LNCAP (cell line): ENCODE measurements around the gene RNF224.

Experiments
- CTCF ChIP-seq: fragments of 450-650 bp; IDR thresholded peaks from 2 replicates; pipeline ENCODE4 v1.5.1; 2017; ENCODE audit warnings: mild to moderate bottlenecking

Gene RNF224

DNA sequence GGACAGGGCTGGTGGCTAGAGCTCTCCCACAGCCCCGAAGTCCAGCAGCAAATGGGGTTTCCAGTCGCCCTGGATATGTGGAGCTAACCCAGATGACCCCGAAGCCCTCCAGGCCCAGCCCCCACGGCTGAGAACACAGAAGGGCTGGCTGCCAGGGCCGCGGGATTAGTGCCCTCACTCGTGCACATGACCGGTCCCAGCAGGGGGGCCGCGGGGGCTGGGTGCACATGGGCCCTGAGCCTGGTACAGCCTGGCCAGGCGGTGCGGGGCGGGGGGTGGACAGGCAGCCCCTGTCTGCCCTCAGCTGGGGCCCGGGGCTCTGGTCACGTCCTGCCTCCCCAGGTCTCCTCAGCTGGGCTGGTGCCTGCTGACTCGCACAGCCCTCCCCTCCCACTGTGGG is 32.9 kb upstream of the RNF224 start:
- no peak for TF ChIP-seq CTCF

DNA sequence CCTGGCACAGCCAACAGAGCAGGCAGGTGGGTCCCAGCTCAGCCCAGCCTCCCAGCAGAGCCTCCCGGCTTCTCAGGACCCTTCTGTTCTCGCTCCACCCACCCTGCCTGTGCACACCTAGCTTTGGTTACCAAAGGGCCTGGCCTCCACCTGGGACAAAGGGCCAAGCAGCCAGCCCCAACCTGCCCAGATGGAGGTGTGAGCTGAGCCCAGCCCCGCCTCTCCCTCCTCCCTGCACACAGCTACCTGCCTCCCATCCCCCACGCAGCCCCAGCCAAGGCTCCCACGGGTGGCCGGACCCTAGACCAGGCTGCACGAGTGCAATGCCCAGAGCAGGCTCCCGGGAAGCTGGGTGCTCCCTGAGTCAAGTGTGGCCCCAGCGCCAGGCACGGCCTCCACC is 32.4 kb upstream of the RNF224 start:
- TF ChIP-seq CTCF: no peak

DNA sequence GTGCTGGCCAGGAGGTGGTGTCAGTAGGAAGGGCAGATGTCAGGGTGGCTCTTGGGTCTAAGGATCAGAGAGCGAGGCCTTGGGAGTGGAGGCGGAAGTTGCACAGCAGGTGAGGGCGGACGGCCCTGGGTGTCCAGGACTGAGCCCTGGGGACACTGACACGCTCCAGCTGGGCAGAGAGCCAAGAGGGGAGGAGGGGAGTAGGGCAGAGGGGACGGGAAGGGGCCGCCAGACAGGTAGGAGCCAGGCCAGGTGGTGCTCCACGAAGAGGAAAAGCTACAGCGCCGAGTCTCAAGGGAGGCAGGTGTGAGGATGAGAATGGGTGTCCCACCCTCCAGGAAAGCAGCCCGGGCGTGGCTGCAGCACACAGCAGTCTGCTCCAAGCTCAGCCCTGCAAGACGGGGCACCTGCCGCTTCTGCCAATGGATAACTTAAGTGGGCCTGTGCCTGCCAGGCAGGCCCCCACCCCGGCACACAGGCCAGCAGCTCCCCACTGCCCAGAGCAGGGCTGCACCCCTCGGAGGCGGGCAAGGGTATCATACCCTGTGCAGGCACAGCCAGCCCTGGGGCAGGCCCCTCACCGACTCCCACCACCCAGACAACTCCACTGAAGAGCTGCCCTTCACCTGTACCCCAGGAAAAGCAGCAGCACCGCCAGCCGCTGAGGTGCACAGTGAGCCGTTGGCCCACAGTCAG is 31.6 kb upstream of the RNF224 start:
- no peak for TF ChIP-seq CTCF

DNA sequence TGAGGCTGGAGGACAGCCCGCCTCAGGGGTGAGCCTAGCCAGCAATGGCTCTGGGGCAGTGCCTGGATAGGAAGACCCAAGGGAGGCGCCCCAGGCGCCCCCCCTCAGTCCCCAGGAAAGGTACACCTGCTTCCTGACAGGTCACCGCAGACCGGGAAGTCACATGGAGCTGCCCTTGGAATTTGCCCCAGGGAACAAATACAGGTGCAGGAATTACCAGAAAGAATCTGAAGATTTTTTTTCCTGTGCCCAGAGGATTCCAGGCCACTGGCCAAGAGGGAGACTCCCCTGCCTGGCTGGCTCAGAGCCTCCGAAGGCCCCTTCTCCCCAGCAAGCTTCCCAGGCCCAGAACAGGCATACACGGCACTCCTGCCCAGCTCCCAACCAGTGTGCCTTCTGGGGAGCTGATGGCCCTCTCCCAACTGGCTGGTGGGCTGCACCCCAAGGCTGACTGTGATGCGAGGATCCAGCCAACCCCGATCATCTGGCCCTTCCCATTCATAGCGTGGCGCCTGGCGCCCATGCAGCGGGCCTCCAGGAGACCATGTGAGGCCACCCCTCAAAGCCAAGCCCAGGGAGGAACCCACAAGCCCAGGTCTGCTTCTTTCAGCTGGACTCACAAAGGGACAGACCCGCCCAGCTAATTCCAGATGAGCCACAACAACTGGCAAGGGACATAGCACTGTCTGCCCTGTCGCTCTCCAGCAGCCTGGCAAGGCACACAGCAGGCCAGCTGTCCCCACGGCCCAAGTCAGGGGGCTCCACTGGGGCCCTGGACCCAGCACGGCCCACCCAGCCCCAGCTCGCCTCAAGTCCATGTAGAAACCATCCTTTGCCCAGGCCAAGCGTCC is 29.0 kb upstream of the RNF224 start:
- no peak for TF ChIP-seq CTCF

DNA sequence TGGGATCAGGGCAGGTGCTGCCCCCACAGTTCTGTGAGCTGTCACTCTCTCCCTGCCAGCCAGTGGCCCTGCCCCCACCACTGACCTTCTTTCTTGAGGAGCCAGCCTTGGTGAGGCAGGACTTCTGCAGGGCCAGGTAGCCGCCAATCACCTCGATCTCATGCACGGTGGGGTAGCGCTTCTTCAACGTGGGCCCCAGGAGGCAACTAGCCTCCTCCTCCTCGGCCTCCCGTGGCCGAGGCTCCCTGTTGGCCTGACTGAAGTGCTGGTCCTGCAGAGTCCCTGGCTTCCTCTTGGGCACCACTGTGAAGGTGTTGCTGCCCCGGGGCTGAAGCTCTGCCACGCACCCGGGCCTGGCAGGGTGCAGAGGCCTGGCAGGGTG is 28.4 kb upstream of the RNF224 start:
- TF ChIP-seq CTCF: no peak

GRCh38 chr9:137199411-137200121 is 27.7 kb upstream of the RNF224 start:
- no peak for TF ChIP-seq CTCF

DNA sequence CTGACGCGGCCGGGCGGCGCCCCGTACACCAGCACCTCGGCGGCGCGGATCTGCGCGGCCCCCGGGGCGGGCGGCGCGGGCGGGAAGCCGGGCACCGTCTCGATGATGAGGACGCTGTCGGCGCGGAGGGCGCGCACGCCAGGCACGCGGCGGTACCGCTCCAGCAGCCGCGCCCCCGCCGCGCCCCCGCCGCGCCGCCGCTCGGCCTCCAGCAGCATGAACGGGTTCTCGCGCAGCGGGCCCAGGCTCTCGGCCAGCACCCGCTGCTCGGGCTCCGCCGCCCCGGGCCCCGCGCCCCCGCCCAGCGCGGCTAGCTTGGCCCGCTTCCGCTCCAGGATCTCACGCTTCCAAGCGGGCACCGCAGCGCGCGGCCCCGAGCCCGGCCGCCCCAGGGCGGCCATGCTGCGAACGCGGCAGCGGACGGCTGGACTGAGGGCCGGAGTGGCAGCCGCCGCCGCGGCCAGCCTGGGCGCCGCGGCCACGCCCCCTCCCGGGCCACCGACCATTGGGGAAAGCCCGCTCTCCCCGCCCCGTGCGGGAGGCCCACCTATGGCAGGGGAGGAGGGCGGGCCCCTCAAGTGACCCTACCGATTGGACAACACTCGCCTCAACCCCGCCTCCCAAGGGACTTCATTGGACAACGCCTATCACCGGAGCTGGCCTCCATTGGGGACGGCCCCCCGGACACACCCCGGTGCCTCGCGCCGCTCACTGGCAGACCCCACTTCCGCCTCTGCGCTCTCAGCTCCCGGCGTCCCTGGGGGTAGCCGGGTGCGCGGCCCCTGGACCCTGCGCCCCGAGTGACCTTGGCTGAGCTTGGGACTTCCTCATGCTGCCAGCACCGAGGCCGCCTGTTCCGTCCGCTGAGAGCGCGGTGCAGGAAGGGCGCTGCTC is 26.7 kb upstream of the RNF224 start, which contains the start of gene TPRN:
TSS of gene TPRN (minus strand) at position 431 of the 894 bp plus-strand sequence. CDS start at position 401, 30 bp downstream.
- no peak for TF ChIP-seq CTCF
